Gastroesophageal sphincter (tissue), 4 donors: ENCODE measurements around the gene COA8. TPM values are rescaled to one million over a fixed set of nuclear protein-coding genes. Genes with fewer than 3 reads are reported as not detected.
"Not testable (repeated sequence)": the region's sequence is repeated elsewhere in the genome, so short reads cannot be mapped to it uniquely, and the experiment has no call there.

Experiments
- ATAC-seq: fragments of 150-250 bp; one replicate; pipeline ENCODE4 v1.9.1; 2016; ENCODE audit warnings: mild to moderate bottlenecking, moderate library complexity
- H3K27ac ChIP-seq, 4 donors: fragments of 200-600 bp; sonication (generic) in 3 of 4; 1 replicate in 3 of 4; 2 replicates in 1 of 4; pipeline ENCODE4 v1.5.1; 2016 to 2019
- H3K27me3 ChIP-seq: fragments of 200-600 bp; sonication (generic); one replicate; pipeline ENCODE4 v1.5.1; 2019
- H3K36me3 ChIP-seq, 2 donors: fragments of 200-600 bp; sonication (generic); one replicate each; pipeline ENCODE4 v1.5.1; 2019; ENCODE audit warnings: control low read depth in 1 of 2
- H3K4me1 ChIP-seq, 3 donors: fragments of 200-600 bp; sonication (generic); 1 replicate in 2 of 3; 2 replicates in 1 of 3; pipeline ENCODE4 v1.5.1; 2016 to 2019; ENCODE audit warnings: control low read depth in 2 of 3
- H3K4me3 ChIP-seq, 2 donors: fragments of 200-600 bp; sonication (generic); one replicate each; pipeline ENCODE4 v1.5.1; 2019; ENCODE audit warnings: mild to moderate bottlenecking in 1 of 2, moderate library complexity in 1 of 2
- H3K9me3 ChIP-seq, 3 donors: fragments of 200-600 bp; sonication (generic); one replicate each; pipeline ENCODE4 v1.5.1; 2017 to 2019; ENCODE audit warnings: control low read depth in 2 of 3
- CTCF ChIP-seq, 4 experiments: fragments of 200-600 bp in 2 of 4; fragments of 450-650 bp in 2 of 4; sonication (generic) in 1 of 4; IDR thresholded peaks; one replicate each; pipeline ENCODE4 v1.5.1; 2017 to 2019; ENCODE audit warnings: antibody characterized with exemption in 4 of 4, mild to moderate bottlenecking in 2 of 4, moderate library complexity in 2 of 4
- EP300 ChIP-seq: sonication (generic); formaldehyde crosslinking; IDR thresholded peaks from one replicate; pipeline ENCODE4 v1.6.1; 2017; ENCODE audit warnings: antibody characterized with exemption, mild to moderate bottlenecking
- POLR2A ChIP-seq, 2 donors: fragments of 450-650 bp; IDR thresholded peaks; one replicate each; pipeline ENCODE4 v1.6.1; 2017; ENCODE audit warnings: antibody characterized with exemption in 2 of 2, mild to moderate bottlenecking in 2 of 2, moderate library complexity in 1 of 2
- POLR2AphosphoS5 ChIP-seq: sonication (generic); formaldehyde crosslinking; IDR thresholded peaks from one replicate; pipeline ENCODE4 v1.6.1; 2017; ENCODE audit warnings: antibody characterized with exemption
- WGBS, 2 donors: methylation state at CpG; one replicate each; pipeline ENCODE4 v1.1.5; 2018; ENCODE audit warnings: low coverage in 1 of 2; 5-methylcytosine and 5-hydroxymethylcytosine counted together
- total RNA-seq, 4 donors: library from RNA; depleted of rRNA; stranded (reverse); fragments of >200 nt; gene quantifications; one replicate each; pipeline ENCODE4 v1.1.0, GENCODE V29; 2016

Gene COA8
- total RNA-seq, 4 donors from 2014 or later: 25.8 to 41.4 (median 28.4) TPM

- Histone ChIP-seq H3K4me3 (no peak overlapping the region), H3K27ac (peak overlapping the region in 3 of 4 donors; percentile 97 to 99 (median 99)), H3K9me3 (no peaks in the 10 kb centered on the region), H3K27me3 (no peaks in the 10 kb centered on the region), H3K36me3 (peaks cover 0 to 14% of the 10 kb centered on the region in 2 donors), H3K4me1 (peaks cover 0 to 86% (median 42%) of the 10 kb centered on the region in 3 donors)
- no peak for ATAC-seq
- TF ChIP-seq EP300 (no peak), CTCF (IDR thresholded peaks at IDR 0.05) (no peak), POLR2AphosphoS5 (no peak), POLR2A (IDR thresholded peaks at IDR 0.05) (no peak)
- WGBS, 2 donors: 30 to 56% methylated on average over 10 of the region's 10 CpGs
Measured at GRCh38 chr14:103523575-103523954, 39.2 kb upstream of the COA8 start.

DNA sequence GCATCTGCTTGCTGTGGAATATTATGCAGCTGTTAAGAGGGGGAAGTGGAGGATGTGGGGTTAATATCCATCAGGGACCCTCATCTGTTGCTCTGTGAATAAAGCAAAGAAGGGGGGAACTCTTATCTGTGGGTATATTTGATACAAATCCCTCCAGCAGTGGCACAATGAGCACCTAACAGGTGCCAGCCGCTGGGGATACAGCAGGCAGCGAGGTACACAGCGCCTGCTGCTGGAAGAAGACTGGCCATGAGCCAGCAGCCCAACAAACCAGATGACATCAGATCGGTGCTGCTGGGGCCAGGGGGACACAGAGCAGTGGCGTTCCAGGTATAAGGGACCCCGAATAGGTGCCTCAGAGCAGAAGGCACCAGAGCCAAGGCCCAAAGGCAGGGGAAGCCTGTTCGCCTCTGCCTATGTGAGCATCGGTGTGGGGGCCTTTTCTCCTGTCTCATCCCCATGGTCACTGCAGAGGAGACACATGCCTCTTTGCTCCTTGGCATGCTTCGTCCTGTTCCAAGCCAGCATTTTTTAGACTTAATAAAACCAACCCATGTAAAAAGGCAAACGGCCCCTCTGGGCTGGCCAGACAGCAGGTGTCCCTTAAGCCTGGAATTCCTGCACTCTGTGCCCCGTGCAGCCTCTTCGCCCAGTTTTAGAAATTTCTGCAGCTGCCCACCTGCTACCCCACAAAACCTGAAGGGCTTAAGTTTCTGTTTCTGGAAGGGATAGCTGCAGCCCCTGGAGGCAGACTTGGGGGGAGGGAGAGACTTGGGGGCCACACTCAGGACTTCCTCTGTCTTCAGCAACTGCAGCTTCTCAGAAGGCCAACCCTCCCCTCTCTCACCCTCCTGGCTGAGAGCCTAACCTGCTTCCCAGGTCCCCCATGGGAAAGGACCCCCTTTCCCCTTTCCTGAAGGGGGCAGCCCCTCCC is 38.5 kb upstream of the COA8 start:
- no peak overlapping the region for H3K4me3 ChIP-seq
- H3K27me3 ChIP-seq: no peaks in the 10 kb centered on the region
- no peaks in the 10 kb centered on the region for H3K9me3 ChIP-seq
- H3K4me1 ChIP-seq: peaks cover 0 to 84% (median 37%) of the 10 kb centered on the region in 3 donors
- no peak for ATAC-seq
- peak overlapping the region in 2 of 4 donors; percentile 34 to 99 for H3K27ac ChIP-seq
- H3K36me3 ChIP-seq: peaks cover 0 to 14% of the 10 kb centered on the region in 2 donors
- TF ChIP-seq EP300: no peak
- no peak for TF ChIP-seq CTCF (IDR thresholded peaks at IDR 0.05)
- TF ChIP-seq POLR2A (IDR thresholded peaks at IDR 0.05): no peak
- WGBS, 2 donors: 40 to 77% methylated on average over 3 to 5 of the region's 12 CpGs

- H3K4me3 ChIP-seq, ATAC-seq, H3K36me3 ChIP-seq, H3K27me3 ChIP-seq, H3K9me3 ChIP-seq: not testable (repeated sequence)
- H3K4me1 ChIP-seq: peaks cover 2 to 84% (median 34%) of the 10 kb centered on the region in 3 donors
- WGBS, 2 donors: 60 to 83% methylated on average over 2 to 5 of the region's 17 CpGs
- peak overlapping the region in 2 of 4 donors; percentile 5 to 92 for H3K27ac ChIP-seq
Measured at GRCh38 chr14:103525430-103526246, 37.1 kb upstream of the COA8 start.

- ATAC-seq: no peak
- Histone ChIP-seq H3K27me3 (no peaks in the 10 kb centered on the region), H3K4me1 (peaks cover 2 to 84% (median 38%) of the 10 kb centered on the region in 3 donors), H3K27ac (peak overlapping the region in 3 of 4 donors; percentile 5 to 92 (median 90)), H3K4me3 (no peak overlapping the region), H3K9me3 (no peaks in the 10 kb centered on the region), H3K36me3 (peaks cover 0 to 14% of the 10 kb centered on the region in 2 donors)
- no peak for TF ChIP-seq POLR2AphosphoS5
- no peak for TF ChIP-seq POLR2A (IDR thresholded peaks at IDR 0.05)
- no peak for TF ChIP-seq CTCF (IDR thresholded peaks at IDR 0.05)
- TF ChIP-seq EP300: no peak
- 14 to 100% methylated on average over 1 of the region's 8 CpGs for WGBS, 2 donors
Measured at GRCh38 chr14:103526247-103526913, 36.4 kb upstream of the COA8 start.

- Histone ChIP-seq H3K4me1 (peaks cover 2 to 84% (median 41%) of the 10 kb centered on the region in 3 donors), H3K27me3 (no peaks in the 10 kb centered on the region), H3K36me3 (peaks cover 0 to 18% of the 10 kb centered on the region in 2 donors), H3K9me3 (no peaks in the 10 kb centered on the region), H3K27ac (peak overlapping the region in 3 of 4 donors; percentile 90 to 92 (median 90)), H3K4me3 (no peak overlapping the region)
- TF ChIP-seq POLR2AphosphoS5 (no peak), EP300 (no peak), POLR2A (IDR thresholded peaks at IDR 0.05) (no peak), CTCF (IDR thresholded peaks at IDR 0.05) (no peak)
- 71 to 85% methylated on average over 1 of the region's 1 CpG for WGBS, 2 donors
- no peak for ATAC-seq
Measured at GRCh38 chr14:103526914-103527248, 35.9 kb upstream of the COA8 start.
